Measurements from ENCODE around the gene THEM4. TPM values are rescaled to one million over a fixed set of nuclear protein-coding genes. Genes with fewer than 3 reads are reported as not detected.

THEM4 gene
- total RNA-seq, 2 donors from 2014 or later: 7.7 to 23.3 TPM

- no peaks in the 10 kb centered on the region for H3K9me3 ChIP-seq
- ATAC-seq (ENCODE audit: insufficient number of reproducible peaks, low FRiP score, low read depth): no peak
- H3K4me1 ChIP-seq (ENCODE audit: control insufficient read depth in 1 of 2, low read depth in 2 of 2): peaks cover 5 to 18% of the 10 kb centered on the region in 2 donors
- no peak for TF ChIP-seq CTCF (IDR thresholded peaks at IDR 0.05)
- no peaks in the 10 kb centered on the region for H3K27me3 ChIP-seq (replicated peaks; ENCODE audit: insufficient read depth)
- DNase-seq (ENCODE audit: low spot score): no peak
- H3K27ac ChIP-seq: no peak overlapping the region
- no peaks in the 10 kb centered on the region for H3K36me3 ChIP-seq
- no peak overlapping the region for H3K4me3 ChIP-seq
These were observed 40.3 kb upstream of the THEM4 start for GRCh38 chr1:151949371-151950193.

GRCh38 chr1:151948506-151948905, 39.2 kb upstream of the THEM4 start:
- no peak overlapping the region for H3K27ac ChIP-seq
- no peaks in the 10 kb centered on the region for H3K27me3 ChIP-seq (replicated peaks; ENCODE audit: insufficient read depth)
- H3K36me3 ChIP-seq: no peaks in the 10 kb centered on the region
- H3K4me1 ChIP-seq (ENCODE audit: control insufficient read depth in 1 of 2, low read depth in 2 of 2): peaks cover 5 to 27% of the 10 kb centered on the region in 2 donors
- DNase-seq (ENCODE audit: low spot score) (no peak), ATAC-seq (ENCODE audit: insufficient number of reproducible peaks, low FRiP score, low read depth) (no peak)
- H3K9me3 ChIP-seq: no peaks in the 10 kb centered on the region
- no peak overlapping the region for H3K4me3 ChIP-seq
- no peak for TF ChIP-seq CTCF (IDR thresholded peaks at IDR 0.05)

- ATAC-seq (ENCODE audit: insufficient number of reproducible peaks, low FRiP score, low read depth): no peak
- no peak for TF ChIP-seq CTCF (IDR thresholded peaks at IDR 0.05)
- Histone ChIP-seq H3K27me3 (replicated peaks; ENCODE audit: insufficient read depth) (no peaks in the 10 kb centered on the region), H3K4me3 (no peak overlapping the region), H3K27ac (no peak overlapping the region), H3K4me1 (ENCODE audit: control insufficient read depth in 1 of 2, low read depth in 2 of 2) (peaks cover 5 to 27% of the 10 kb centered on the region in 2 donors), H3K36me3 (no peaks in the 10 kb centered on the region), H3K9me3 (no peaks in the 10 kb centered on the region)
- DNase-seq (ENCODE audit: low spot score): no peak
These were observed 37.8 kb upstream of the THEM4 start for GRCh38 chr1:151947140-151947539.

- Histone ChIP-seq H3K27me3 (replicated peaks; ENCODE audit: insufficient read depth) (no peaks in the 10 kb centered on the region), H3K4me3 (peak overlapping the region; percentile 21), H3K4me1 (ENCODE audit: control insufficient read depth in 1 of 2, low read depth in 2 of 2) (peaks cover 10 to 38% of the 10 kb centered on the region in 2 donors), H3K36me3 (no peaks in the 10 kb centered on the region), H3K27ac (peak overlapping the region; percentile 54 to 57), H3K9me3 (no peaks in the 10 kb centered on the region)
- ATAC-seq (ENCODE audit: insufficient number of reproducible peaks, low FRiP score, low read depth): peak; percentile 61
- TF ChIP-seq CTCF (IDR thresholded peaks at IDR 0.05): no peak
- DNase-seq (ENCODE audit: low spot score): peak; percentile 91
These were observed 36.7 kb upstream of the THEM4 start for GRCh38 chr1:151945725-151946722.
